ENCODE results near the gene ZNF44. TPM values are rescaled to one million over a fixed set of nuclear protein-coding genes. Genes with fewer than 3 reads are reported as not detected.

ZNF44 gene
- total and polyA plus RNA-seq, 2 of the 13 experiments (the other 11 are each of a cell fraction or from before 2014, with no cell fraction given) = 6.9 to 15.7 TPM

DNA sequence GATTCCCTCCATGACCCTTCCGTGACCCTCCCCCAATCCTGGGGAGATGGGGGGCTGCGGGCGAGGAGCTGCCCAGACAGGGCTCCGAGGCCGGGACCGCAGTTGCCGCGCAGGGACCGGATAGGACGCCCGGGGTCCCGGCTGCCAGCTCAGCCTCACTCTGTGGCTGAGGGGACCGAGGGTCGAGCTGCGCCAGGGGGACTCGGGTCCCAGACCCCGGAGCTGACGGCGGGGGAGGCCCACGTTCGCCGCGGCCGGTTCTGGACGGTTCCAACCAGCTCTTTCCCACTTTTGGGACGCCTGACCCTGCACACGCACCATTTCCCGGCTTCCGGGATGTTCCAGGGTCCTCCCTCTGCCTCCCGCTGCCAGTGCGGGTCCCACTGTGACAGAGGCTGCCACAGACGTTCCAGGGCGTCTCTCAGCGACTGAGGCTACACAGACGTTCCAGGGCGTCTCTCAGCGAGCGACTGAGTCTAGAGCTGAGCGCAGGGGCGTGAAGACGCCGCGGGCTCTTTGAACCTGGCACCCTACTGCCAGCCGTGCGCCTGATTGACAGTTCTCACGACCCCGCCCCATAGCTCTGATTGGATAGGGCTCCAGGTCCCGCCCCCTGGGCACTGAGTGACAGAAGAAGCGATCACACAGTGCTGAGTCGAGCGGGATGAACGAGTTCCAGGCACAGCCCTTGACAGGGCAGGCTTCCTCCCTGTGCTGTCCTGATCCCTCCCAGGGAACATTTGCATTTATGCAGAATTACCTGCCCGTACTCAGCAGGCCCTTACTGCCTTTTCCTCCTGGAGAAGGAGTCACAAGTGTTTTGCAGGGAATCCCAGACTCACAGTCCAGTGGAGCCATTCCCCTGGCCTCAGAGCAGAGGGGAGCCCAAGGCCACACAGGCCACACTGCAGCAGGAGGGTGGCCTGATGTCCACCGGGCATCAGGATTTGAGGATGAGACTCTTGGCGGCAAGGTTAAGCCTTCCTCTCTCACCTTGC lies 38.8 kb upstream of the ZNF44 start, which contains the start of gene ZNF563 (continued):
- TF ChIP-seq, protein P1, sequence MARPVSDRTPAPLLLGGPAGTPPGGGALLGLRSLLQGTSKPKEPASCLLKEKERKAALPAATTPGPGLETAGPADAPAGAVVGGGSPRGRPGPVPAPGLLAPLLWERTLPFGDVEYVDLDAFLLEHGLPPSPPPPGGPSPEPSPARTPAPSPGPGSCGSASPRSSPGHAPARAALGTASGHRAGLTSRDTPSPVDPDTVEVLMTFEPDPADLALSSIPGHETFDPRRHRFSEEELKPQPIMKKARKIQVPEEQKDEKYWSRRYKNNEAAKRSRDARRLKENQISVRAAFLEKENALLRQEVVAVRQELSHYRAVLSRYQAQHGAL (CRISPR knock-in tag; IDR thresholded peaks at IDR 0.05; ENCODE audit: not compliant biosample characterization) = peak; percentile 59
- TF ChIP-seq MBNL3 (CRISPR knock-in tag; conservative IDR thresholded peaks at IDR 0.05) (no peak), HOXA7 (CRISPR knock-in tag; IDR thresholded peaks at IDR 0.05) (no peak), ZNF607 (CRISPR knock-in tag; IDR thresholded peaks at IDR 0.05; ENCODE audit: borderline replicate concordance) (peak; percentile 65; the same call in 1 of the 2 replicates), ELF1 (CRISPR knock-in tag; IDR thresholded peaks at IDR 0.05) (peak; percentile 64), SRY (CRISPR knock-in tag; IDR thresholded peaks at IDR 0.05) (peak; percentile 70), IKZF1 (IDR thresholded peaks at IDR 0.05) (no peak), SMAD1 (CRISPR knock-in tag; IDR thresholded peaks at IDR 0.05; ENCODE audit: borderline replicate concordance, low read depth) (peak; percentile 60; the same call in 1 of the 2 replicates), ZNF432 (CRISPR knock-in tag; IDR thresholded peaks at IDR 0.05; ENCODE audit: borderline replicate concordance) (no peak), HHEX (CRISPR knock-in tag; IDR thresholded peaks at IDR 0.05) (no peak), ZNF766 (CRISPR knock-in tag; IDR thresholded peaks at IDR 0.05; ENCODE audit: borderline replicate concordance) (no peak), JARID2 (CRISPR knock-in tag; IDR thresholded peaks at IDR 0.05; ENCODE audit: insufficient replicate concordance) (no peak), TBL1XR1 (IDR thresholded peaks at IDR 0.05; ENCODE audit: borderline replicate concordance, low read length, partially characterized antibody) (peak; percentile 17), SIN3A (IDR thresholded peaks at IDR 0.05; ENCODE audit: borderline replicate concordance, low read depth, low read length) (peak; percentile 80), ZEB1 (IDR thresholded peaks at IDR 0.05; ENCODE audit: insufficient replicate concordance, low read depth) (peak; percentile 52), ZNF746 (CRISPR knock-in tag; IDR thresholded peaks at IDR 0.05) (no peak), WIZ (CRISPR knock-in tag; IDR thresholded peaks at IDR 0.05) (0 out of 2 replicates have a peak, but pooled peaks have one; percentile 47), ZNF652 (CRISPR knock-in tag; IDR thresholded peaks at IDR 0.05; ENCODE audit: borderline replicate concordance, low read depth) (no peak)
- TF ChIP-seq, protein P2, sequence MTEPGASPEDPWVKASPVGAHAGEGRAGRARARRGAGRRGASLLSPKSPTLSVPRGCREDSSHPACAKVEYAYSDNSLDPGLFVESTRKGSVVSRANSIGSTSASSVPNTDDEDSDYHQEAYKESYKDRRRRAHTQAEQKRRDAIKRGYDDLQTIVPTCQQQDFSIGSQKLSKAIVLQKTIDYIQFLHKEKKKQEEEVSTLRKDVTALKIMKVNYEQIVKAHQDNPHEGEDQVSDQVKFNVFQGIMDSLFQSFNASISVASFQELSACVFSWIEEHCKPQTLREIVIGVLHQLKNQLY (CRISPR knock-in tag; IDR thresholded peaks at IDR 0.05) = peak; percentile 47
- TF ChIP-seq, protein P3, sequence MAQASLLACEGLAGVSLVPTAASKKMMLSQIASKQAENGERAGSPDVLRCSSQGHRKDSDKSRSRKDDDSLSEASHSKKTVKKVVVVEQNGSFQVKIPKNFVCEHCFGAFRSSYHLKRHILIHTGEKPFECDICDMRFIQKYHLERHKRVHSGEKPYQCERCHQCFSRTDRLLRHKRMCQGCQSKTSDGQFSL (CRISPR knock-in tag; IDR thresholded peaks at IDR 0.05) = no peak
- TF ChIP-seq, protein P4, sequence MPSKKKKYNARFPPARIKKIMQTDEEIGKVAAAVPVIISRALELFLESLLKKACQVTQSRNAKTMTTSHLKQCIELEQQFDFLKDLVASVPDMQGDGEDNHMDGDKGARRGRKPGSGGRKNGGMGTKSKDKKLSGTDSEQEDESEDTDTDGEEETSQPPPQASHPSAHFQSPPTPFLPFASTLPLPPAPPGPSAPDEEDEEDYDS (CRISPR knock-in tag; IDR thresholded peaks at IDR 0.05) = peak; percentile 92
- TF ChIP-seq, protein P5, sequence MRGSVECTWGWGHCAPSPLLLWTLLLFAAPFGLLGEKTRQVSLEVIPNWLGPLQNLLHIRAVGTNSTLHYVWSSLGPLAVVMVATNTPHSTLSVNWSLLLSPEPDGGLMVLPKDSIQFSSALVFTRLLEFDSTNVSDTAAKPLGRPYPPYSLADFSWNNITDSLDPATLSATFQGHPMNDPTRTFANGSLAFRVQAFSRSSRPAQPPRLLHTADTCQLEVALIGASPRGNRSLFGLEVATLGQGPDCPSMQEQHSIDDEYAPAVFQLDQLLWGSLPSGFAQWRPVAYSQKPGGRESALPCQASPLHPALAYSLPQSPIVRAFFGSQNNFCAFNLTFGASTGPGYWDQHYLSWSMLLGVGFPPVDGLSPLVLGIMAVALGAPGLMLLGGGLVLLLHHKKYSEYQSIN (CRISPR knock-in tag; IDR thresholded peaks at IDR 0.05; ENCODE audit: borderline replicate concordance) = no peak
- TF ChIP-seq, protein P6, sequence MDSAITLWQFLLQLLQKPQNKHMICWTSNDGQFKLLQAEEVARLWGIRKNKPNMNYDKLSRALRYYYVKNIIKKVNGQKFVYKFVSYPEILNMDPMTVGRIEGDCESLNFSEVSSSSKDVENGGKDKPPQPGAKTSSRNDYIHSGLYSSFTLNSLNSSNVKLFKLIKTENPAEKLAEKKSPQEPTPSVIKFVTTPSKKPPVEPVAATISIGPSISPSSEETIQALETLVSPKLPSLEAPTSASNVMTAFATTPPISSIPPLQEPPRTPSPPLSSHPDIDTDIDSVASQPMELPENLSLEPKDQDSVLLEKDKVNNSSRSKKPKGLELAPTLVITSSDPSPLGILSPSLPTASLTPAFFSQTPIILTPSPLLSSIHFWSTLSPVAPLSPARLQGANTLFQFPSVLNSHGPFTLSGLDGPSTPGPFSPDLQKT (CRISPR knock-in tag; IDR thresholded peaks at IDR 0.05; ENCODE audit: borderline replicate concordance) = no peak; the same call in 1 of the 2 replicates
- TF ChIP-seq, protein P7, sequence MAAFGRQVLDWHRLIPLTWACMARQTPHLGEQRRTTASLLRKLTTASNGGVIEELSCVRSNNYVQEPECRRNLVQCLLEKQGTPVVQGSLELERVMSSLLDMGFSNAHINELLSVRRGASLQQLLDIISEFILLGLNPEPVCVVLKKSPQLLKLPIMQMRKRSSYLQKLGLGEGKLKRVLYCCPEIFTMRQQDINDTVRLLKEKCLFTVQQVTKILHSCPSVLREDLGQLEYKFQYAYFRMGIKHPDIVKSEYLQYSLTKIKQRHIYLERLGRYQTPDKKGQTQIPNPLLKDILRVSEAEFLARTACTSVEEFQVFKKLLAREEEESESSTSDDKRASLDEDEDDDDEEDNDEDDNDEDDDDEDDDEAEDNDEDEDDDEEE (CRISPR knock-in tag; IDR thresholded peaks at IDR 0.05) = peak; percentile 64; the same call in 1 of the 2 replicates

Measured in HepG2 (cell line).